Stimulated activated CD8-positive, alpha-beta memory T cell treated with anti-CD3 and anti-CD28 coated beads, Interleukin-12 subunit alpha, Interleukin-12 subunit beta, amount 100 ng/mL, for 24 hours (primary cell): ENCODE results near the gene DTX2.
"Not testable (repeated sequence)": the region's sequence is repeated elsewhere in the genome, so short reads cannot be mapped to it uniquely, and the experiment has no call there.

Experiments used
- DNase-seq: peaks from one replicate; pipeline ENCODE4 v3.0.0-alpha.2; 2020; ENCODE audit errors: extremely low read depth

Gene DTX2

DNA sequence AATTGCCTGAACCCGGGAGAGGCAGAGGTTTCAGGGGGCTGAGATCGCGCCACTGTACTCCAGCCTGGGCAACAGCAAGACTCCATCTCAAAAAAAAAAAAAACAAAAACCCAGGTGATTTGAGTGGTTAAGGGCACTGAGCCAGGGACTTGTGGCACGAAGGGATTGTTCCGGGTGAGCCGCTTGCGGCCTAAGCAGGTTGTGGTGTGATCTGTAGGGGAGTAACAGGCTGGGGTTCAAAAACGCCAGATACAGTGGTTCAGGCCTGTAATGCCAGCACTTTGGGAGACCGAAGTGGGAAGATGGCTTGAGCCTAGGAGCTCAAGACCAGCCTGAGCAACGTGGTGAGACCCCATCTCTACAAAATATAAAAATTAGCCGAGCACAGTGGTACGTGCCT lies 17.7 kb upstream of the DTX2 start:
- not testable (repeated sequence) for DNase-seq

DNA sequence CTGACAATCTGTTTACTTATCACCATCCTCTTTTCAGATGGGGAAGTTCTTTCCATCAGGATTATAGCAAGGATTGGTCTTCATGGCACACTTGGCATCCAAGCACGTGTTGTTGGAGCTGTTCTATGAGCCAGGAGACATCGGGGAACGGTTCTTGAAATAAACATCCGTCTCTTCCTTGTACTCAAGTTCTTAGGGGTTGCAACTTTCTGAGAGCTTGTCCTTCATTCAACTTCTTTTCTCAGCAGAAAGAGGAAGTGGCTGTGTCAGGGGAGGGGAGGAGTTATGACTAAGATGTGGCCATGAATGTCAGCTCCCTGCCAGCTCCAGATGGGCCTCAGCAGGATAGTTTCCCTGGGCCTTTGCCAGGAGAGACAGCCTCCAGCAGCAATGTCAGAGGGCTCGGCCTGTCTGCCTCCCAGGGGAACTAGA lies 15.9 kb upstream of the DTX2 start:
- DNase-seq: not testable (repeated sequence)

DNA sequence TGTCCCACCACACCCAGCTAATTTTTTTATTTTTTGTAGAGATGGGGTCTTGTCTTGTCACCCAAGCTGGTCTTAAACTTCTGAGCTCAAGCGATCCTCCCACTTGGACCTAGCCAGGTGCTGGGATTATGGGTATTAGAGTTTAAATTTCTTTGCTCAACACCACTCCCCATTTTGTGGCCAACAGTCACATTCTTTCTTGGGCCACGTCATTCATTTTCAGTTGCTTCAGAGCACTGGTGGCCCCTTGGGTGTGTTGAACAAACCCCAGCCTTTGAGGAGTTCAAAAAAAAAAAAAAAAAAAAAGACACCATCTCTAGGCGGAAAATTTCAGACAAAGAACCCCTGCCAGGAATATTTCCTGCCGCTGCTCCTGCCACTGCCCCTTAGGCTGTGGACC lies 4.5 kb upstream of the DTX2 start:
- DNase-seq: not testable (repeated sequence)

DNA sequence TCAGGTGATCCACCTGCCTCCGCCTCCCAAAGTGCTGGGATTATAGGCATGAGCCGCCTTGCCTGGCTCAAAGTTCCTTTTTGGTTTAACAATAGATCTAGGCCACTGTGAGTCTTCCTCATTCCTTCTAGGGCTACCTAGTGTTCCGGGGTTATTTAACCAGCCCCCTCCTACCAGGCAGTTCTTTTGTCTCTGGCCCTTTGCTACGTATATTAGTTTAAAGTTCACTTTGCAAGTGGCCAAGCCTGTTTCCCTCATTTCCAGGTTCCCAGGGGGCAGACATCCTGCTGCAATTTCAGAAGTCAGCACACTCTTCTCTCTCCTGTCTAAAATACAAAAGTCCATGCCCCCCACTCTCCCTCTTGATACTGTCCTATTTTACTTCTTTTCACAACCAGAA lies 3.0 kb upstream of the DTX2 start:
- DNase-seq: not testable (repeated sequence)

DNA sequence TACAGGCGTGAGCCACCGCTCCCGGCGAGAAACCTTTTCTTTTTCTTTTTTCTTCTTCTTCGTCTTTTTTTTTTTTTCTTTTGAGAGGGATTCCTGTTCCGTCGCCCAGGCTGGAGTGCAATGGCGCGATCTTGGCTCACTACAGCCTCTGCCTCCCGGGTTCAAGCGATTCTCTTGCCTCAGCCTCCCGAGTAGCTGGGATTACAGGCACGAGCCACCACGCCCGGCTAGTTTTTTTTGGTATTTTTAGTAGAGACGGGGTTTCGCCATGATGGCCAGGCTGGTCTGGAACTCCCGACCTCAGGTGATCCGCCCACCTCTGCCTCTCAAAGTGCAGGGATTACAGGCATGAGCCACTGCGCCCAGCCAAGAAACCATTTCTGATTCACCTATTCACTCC lies 742 bp upstream of the DTX2 start:
- DNase-seq: not testable (repeated sequence)

DNA sequence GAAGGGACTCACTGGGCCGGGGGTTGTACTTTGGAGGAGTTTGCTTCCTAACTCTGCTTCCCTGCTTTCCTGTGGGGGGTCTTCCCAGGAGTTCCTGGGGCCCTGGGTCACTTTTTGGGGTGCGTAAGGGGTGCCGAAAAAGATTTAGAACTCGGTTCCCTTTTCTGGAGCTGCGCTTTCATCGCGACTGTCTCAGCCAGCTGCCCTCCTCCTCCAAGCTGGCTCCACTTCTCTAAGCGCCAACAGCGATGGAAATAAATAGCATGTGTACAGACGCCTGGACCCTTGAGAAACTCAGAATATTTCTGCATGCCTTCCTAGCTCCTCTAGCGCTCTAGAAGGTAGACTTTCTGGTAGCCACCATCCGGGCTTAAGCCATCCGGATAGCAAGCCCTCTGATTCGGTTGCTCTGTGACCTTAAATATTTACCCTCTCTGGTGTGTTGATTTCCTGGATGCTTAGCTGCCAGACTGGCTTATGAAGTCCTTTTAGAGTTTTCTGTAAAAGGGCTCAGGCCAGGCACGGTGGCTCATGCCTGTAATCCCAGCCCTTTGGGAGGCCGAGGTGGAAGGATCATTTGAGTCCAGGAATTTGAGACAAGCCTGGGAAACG lies 868 bp downstream of the DTX2 start:
- not testable (repeated sequence) for DNase-seq

DNA sequence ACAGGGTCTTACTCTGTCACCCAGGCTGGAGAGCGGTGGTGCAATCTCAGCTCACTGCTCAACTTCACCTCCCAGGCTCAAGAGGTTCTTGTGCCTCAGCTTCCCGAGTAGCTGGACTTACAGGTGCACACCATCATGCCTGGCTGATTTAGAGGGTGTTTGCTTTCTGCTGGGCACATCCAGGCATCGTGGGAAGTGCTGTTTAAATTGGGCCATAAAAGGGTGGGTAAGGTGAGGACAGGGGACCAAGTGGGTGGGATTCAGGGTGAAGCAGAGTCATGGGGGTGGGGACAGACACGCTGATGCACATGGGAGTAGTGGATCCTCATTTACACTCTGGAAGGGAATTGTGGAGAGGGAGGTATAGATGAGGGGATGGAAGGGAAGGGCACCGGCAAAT lies 3.5 kb downstream of the DTX2 start:
- DNase-seq: not testable (repeated sequence)

DNA sequence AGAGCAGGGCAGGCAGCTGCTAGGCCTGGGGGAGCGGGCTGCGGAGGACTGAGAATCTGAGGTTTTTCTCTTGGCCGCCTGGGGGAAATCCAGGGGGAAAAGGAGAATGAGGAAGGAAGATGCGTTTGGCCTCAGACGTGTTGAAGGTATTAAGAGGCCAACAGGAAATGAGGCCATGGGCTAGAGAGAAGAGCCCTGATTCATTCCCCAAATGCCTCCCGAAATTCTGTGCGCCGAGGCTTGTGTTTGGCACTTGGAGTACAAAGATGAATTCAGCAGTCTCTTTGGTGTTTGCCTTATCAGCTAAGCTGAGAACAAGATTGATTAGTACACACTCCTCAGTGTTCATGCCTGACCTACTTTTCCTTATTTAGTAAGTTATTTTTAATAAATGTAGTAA lies 4.4 kb downstream of the DTX2 start:
- DNase-seq: not testable (repeated sequence)

DNA sequence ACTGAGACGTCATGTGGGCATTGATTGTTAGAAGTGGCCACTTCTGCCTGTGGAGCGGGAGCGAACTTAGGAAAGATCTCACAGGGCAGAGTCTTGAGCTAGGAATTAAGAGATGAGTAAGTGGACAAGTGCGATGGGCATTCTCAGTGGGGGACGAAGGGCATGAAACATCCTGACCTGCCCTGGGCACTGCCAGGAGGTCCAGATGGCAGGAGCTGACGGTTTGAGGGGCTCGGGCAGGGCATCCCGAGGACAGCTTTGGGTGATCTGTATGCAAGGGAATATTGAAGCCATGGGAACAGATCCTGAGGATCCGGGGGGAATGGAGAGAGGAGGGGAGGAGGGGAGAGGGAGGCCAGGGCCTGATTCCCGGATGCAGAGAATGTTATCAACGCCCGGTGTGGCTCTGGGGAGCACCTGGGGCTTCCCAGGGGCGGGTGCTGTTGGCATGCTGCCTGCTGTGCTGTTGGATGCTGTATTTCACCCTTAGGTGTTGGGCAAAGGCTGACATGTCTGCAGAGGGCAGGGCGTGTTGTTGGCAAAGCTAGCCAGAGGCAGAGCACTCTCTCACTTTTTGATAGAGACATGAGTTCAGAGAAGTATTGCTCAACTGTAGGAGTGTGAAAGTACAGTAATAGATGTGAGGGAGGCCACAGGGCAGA lies 6.4 kb downstream of the DTX2 start:
- DNase-seq: not testable (repeated sequence)

DNA sequence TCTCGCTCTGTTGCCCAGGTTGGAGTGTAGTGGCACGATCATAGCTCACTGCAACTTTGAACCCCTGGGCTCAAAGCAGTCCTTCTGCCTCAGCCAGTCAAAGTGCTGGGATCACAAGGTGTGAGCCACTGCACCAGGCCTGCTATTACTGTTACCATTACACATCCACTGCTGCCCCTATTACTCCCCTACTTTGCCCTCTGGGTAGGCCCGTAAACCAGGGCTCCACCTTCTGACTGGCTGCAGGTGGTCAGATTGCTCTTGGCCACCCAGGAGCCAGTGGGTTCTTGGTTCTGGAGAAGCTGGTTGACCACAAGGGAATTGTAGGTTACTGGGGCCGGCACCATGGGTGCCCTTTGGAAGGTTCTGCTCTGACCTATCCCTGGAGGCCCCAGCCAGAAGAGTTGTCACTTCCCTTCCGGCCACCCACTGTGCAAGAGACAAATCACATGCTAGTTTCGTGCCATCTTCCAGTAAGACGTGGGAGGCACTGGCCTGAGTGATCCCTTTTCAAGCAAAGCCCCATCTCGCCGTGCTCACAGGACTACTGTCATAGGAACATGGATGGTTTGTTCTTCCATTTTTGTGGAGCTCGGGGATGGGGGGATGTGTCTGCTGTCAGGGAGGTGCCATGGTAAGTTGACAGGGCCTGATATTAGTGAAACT lies 10.2 kb downstream of the DTX2 start:
- DNase-seq: not testable (repeated sequence)

DNA sequence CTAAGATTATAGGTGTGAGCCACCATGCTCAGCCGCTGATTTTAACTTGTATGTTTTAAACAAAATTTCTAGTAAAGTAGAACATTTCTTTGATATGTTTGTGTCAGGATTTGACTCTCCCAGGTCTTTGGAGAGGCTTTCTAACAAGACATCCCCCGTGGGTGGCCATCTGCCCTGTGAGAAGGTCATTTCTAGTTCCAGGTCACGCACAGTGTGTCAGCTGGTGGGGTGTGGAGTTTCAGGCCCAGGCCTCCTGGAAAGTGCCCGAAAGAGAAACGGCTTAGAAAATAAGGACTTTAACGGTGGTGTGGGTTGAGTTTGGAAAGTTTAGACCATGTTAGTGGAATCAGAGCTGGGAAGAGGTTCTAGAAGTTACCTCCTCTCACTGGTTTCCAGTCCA lies 11.6 kb downstream of the DTX2 start:
- not testable (repeated sequence) for DNase-seq

DNA sequence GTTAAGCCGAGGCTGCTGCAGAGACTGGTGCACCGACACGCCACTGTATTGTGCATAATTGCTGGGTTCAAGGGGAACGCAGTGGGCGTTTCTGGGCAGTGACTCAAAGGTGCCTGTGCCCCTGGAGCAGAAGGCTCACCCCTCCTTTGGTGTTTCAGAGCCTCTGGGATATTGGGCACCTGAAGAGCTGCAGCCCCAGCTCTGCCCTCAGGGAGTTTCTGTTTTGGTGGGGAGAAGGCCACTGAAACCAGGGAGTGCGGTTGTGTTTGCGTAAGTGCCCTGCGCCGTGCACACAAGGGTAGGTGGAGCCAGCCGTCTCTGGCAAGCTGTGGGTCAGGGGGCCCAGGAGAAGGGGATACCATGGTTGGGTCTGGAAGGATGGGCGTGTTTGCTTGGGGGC lies 14.8 kb downstream of the DTX2 start:
- DNase-seq: not testable (repeated sequence)

DNA sequence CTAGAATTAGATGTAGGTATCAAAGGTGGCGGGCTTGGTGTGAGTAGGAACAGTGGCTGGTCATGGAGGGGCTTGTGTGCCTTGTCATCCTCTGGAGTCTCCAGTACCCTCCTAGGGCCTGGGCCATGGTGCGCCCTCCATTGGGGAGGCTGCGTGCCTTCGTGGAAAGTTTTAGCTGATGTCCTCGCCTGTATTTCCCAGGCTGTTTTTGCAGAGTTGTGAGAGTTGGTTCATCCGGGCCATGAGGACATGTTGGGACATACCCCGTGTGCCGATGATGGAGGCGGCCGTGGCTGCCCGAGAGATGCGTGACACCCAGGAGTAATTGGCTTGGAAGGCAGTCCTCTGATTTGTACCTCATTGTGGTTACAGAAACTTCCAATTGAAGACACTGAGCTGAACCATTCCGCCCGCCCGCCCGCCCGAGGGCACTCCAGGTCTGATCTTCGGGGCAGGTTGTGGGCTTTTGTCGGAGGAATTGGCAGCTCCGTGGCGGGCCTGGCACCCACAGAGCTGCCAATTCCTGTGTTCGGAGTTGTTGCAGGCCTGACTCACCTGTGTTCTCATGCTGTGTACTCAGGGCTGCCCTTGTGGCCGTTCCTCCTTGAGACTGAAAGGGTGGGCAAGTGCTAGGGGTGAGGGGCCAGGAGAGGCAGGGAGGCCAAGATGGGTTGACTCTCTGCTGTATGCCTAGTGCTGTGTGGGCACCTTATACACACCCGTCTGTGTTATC lies 15.4 kb downstream of the DTX2 start:
- not testable (repeated sequence) for DNase-seq

DNA sequence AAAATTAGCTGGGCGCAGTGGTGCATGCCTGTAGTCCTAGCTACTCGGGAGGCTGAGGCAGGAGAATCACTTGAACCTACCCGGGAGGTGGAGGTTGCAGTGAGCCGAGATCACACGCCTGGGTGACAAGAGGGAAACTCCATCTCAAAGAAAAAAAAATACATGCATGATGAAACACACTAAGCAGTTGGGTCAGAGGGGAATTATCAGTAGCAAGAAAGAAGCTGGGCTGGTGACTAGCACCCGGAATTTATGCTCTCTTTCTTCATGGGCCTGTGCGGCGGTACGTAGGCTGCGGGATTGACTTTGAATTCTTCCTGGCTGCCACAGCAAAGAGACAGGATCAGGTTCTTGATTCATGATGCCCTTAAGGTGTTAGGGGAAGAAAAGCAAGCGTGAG lies 18.1 kb downstream of the DTX2 start:
- DNase-seq: not testable (repeated sequence)

DNA sequence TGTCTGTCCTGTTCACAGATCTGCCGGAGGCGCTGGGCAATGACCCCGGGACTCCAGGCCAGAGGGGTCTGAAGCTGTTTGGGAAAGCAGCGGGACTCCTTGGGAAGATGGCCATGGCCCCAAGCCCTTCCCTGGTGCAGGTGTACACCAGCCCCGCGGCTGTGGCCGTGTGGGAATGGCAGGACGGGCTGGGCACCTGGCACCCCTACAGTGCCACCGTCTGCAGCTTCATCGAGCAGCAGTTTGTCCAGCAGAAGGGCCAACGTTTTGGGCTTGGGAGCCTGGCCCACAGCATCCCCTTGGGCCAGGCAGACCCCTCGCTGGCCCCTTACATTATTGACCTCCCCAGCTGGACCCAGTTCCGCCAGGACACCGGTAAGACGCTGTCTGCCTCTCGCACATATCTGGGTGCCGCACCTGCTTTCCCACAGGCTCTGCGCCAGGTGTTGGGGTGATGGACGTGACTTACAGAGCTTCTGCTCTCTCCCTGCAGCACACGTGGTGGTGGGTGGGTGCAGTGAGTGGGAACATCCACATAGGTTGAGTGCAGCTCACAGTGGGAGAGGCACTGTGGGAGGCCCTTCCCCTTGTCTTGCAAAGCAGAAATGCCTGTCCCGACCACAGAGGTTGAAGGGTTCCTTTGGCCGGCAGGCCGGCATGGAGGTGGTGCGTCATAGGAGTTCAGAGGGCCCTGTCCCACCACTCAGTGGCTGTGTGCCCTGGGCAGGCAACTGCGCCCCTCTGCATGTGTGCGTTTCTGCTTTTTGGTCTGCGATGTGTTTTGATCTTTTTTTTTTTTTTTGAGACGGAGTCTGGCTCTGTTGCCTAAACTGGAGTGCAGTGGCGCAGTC lies 19.1 kb downstream of the DTX2 start:
- DNase-seq: not testable (repeated sequence)

DNA sequence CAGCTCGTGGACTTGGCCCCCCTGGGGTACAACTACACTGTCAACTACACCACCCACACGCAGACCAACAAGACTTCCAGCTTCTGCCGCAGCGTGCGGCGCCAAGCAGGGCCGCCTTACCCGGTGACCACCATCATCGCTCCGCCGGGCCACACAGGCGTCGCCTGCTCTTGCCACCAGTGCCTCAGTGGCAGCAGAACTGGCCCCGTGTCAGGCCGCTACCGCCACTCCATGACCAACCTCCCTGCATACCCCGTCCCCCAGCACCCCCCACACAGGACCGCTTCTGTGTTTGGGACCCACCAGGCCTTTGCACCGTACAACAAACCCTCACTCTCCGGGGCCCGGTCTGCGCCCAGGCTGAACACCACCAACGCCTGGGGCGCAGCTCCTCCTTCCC lies 21.2 kb downstream of the DTX2 start:
- not testable (repeated sequence) for DNase-seq

DNA sequence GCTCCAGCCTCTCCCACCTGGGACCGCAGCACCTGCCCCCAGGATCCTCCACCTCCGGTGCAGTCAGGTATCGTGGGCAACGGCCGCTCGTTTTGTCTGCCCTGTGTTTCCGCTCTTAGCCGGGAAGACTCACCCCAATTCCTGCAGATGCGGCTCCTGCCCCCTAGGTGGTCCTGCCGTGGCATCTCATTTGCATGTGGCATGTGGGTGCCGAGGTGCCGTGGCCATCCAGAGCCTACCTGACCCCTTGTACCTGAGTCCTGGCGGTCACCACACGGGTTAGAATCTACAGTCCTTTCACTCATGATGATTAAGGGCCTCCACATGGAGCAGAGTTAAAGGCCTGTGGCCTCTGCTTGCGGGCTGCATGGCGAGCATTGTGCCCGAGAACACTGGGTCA lies 21.6 kb downstream of the DTX2 start:
- DNase-seq: not testable (repeated sequence)

DNA sequence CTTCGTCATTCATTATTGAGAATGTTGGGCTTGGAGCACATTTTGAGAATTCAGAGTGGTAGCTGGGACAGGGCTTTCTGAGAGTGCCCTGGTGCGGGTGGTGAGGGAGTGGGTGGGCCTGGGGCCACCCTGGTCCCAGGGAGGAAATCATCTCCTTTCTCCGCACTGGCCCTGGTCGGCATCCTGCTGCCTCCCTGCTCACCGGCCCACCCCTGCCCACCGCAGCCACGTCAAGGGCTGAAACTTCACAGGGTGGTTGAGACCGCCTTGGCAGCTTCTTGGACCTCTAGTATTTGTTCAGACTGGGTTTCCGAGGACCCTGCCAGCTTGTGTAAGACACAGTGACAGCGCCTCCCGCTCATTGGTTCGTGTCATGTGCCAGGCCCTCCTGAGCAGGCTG lies 22.9 kb downstream of the DTX2 start:
- DNase-seq: not testable (repeated sequence)

DNA sequence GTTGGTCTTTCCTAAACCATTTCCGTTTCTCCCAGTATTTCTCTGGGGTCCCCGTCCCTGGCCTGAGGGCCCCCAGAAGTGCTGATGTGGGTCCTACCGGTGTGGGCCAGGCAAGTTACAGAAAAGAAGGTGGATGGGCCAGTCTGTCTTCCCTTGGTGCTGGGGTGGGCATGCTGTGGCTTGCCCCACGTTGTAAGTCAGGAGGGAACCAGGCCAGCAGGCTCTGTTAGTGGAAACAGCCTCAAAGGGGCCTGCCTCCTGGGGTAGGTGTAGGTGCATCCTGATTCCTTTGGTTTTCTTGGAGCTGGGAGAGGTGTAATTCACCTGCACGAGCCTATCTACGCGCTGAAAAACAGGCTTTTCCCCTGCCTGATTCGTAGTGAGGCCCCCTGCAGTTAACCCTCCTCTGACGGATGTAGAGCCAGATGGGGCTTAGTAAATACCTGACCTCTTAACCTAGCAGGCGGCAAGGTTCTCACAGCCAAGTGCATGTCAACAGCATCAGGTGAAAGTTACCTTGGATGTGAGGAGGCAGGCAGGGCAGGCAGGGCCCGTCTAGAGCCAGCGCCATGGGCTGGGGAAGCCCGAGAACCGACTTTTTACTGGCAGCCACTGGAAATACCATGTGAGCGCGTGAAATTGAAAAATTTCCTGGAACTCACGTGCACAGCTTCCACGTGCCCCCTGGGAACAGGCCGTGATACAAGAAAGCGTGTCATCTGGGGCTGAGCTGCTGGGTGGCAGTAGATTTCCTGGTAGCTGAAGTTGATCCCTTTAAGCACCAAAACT lies 24.5 kb downstream of the DTX2 start:
- DNase-seq: not testable (repeated sequence)

DNA sequence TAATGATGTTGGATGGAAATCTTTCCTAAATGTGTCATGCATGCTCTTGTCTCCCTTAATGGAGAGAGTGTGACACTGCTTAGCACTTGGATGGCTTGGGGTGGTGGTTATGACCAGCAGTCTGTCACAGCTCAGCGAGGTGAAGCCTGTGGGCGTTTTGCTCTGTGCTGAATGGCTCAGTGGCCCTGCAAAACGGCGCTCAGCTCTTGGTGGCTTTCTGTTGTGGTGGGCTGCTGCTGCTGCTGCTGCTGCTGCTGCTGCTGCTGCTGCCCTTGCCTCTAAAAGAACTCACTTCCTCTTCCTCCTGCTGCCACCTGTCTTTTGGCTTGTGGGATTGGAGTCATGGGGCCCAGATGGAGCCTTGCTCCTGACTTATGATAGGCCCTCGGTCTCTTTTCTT lies 25.1 kb downstream of the DTX2 start:
- not testable (repeated sequence) for DNase-seq

DNA sequence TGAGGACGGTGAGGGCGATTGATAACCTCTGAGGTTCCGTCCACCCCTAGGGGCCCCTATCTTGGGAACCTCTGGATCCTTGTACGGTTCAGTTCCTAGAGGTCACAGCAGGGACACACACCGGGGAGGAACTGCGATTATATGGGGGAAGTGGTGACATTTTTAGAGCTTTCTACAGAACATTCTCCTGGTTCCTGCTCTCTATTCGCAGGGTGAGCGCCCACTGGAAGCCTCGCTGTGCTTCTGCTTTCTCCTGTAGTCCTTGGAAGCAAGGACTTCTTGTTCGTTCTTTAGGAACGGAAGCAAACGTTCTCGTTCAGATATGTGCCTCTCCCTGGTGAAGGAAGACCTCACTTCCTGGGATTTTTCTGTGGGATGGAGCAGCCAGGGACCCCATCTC lies 26.5 kb downstream of the DTX2 start:
- not testable (repeated sequence) for DNase-seq
